Astrocyte (in vitro differentiated cells and primary cell): ENCODE measurements around the gene ZNF70. TPM values are rescaled to one million over a fixed set of nuclear protein-coding genes. Genes with fewer than 3 reads are reported as not detected.
A peak's percentile ranks its signal among the peaks of the same experiment; 100 is the strongest.

Source experiments
- DNase-seq: peaks from one replicate; pipeline ENCODE4 v3.0.0-alpha.2; 2010; ENCODE audit warnings: low read depth
- FAIRE-seq: peaks from 2 replicates; lab custom pipeline; 2011; peaks lifted over from hg19 to GRCh38; lab: Jason Lieb, UNC
- H2AFZ ChIP-seq: 2 replicates; pipeline ENCODE4 v1.6.0; 2012; ENCODE audit warnings: low read depth, low read length, inconsistent platforms
- H3K27ac ChIP-seq: 2 replicates; pipeline ENCODE4 v1.5.1; 2011; ENCODE audit warnings: low read depth, low read length, inconsistent platforms
- H3K27me3 ChIP-seq: 2 replicates; pipeline ENCODE4 v1.6.0; 2011; ENCODE audit warnings: low read length, inconsistent platforms; ENCODE audit not compliant: insufficient read depth
- H3K36me3 ChIP-seq: 2 replicates; pipeline ENCODE4 v1.5.1; 2011; ENCODE audit warnings: low read length, inconsistent platforms; ENCODE audit not compliant: insufficient read depth
- H3K4me1 ChIP-seq: 2 replicates; pipeline ENCODE4 v1.5.1; 2011; ENCODE audit warnings: low read length, inconsistent platforms; ENCODE audit not compliant: insufficient read depth
- H3K4me2 ChIP-seq: 2 replicates; pipeline ENCODE4 v1.6.0; 2012; ENCODE audit warnings: low read length, inconsistent platforms
- H3K4me3 ChIP-seq: 2 replicates; pipeline ENCODE4 v1.5.1; 2011; ENCODE audit warnings: low read depth, mild to moderate bottlenecking, low read length, inconsistent platforms; ENCODE audit not compliant: insufficient read depth
- H3K79me2 ChIP-seq: 2 replicates; pipeline ENCODE4 v1.6.0; 2012; ENCODE audit warnings: mild to moderate bottlenecking, low read length, inconsistent platforms; ENCODE audit not compliant: insufficient read depth
- H3K9ac ChIP-seq: 2 replicates; pipeline ENCODE4 v1.6.0; 2012; ENCODE audit warnings: mild to moderate bottlenecking, low read length, inconsistent platforms
- H3K9me3 ChIP-seq: 2 replicates; pipeline ENCODE4 v1.5.1; 2012; ENCODE audit warnings: low read depth, mild to moderate bottlenecking, low read length, inconsistent platforms; ENCODE audit not compliant: insufficient read depth
- H4K20me1 ChIP-seq: 2 replicates; pipeline ENCODE4 v1.6.0; 2012; ENCODE audit warnings: low read length, inconsistent platforms; ENCODE audit not compliant: insufficient read depth
- H3K27ac Mint-ChIP-seq: one replicate; pipeline ENCODE4 v1.8.0; 2021; ENCODE audit warnings: mild to moderate bottlenecking, mixed read lengths; ENCODE audit not compliant: unreplicated experiment
- H3K27me3 Mint-ChIP-seq: one replicate; pipeline ENCODE4 v1.8.0; 2021; ENCODE audit warnings: low read depth, mixed read lengths; ENCODE audit not compliant: unreplicated experiment
- H3K36me3 Mint-ChIP-seq: one replicate; pipeline ENCODE4 v1.8.0; 2021; ENCODE audit warnings: low read depth, mixed read lengths; ENCODE audit not compliant: unreplicated experiment
- H3K4me1 Mint-ChIP-seq: one replicate; pipeline ENCODE4 v1.8.0; 2021; ENCODE audit warnings: low read depth, mixed read lengths; ENCODE audit not compliant: unreplicated experiment
- H3K4me3 Mint-ChIP-seq: one replicate; pipeline ENCODE4 v1.8.0; 2021; ENCODE audit warnings: mild to moderate bottlenecking, moderate library complexity, mixed read lengths; ENCODE audit not compliant: unreplicated experiment
- H3K9me3 Mint-ChIP-seq: one replicate; pipeline ENCODE4 v1.8.0; 2021; ENCODE audit warnings: mild to moderate bottlenecking, mixed read lengths; ENCODE audit not compliant: unreplicated experiment
- CTCF ChIP-seq: IDR thresholded peaks from 2 replicates; pipeline ENCODE4 v1.5.1; 2011; ENCODE audit warnings: low read depth, mild to moderate bottlenecking, inconsistent platforms, low read length, moderate library complexity; ENCODE audit not compliant: insufficient read depth
- EZH2 ChIP-seq: IDR thresholded peaks from 2 replicates; pipeline ENCODE4 v1.6.1; 2012; ENCODE audit warnings: mild to moderate bottlenecking, low read length, inconsistent platforms; ENCODE audit not compliant: insufficient read depth
- total RNA-seq: library from RNA; stranded (reverse); gene quantifications from 2 replicates; pipeline ENCODE4 v1.2.1, GENCODE V29; 2021

The ZNF70 gene
- total RNA-seq, 1 donor from 2014 or later, result 8.8 TPM

GRCh38 chr22:23777776-23778576 is 27.1 kb upstream of the ZNF70 start:
- Histone ChIP-seq H3K4me3 (no peak overlapping the region), H3K36me3 (no peaks in the 10 kb centered on the region), H3K9ac (no peak overlapping the region), H4K20me1 (peaks cover 3% of the 10 kb centered on the region), H3K79me2 (no peaks in the 10 kb centered on the region), H3K27ac (no peak overlapping the region), H3K9me3 (no peaks in the 10 kb centered on the region), H3K4me1 (peaks cover 10% of the 10 kb centered on the region), H3K27me3 (no peaks in the 10 kb centered on the region), H3K4me2 (no peak overlapping the region), H2AFZ (no peak overlapping the region)
- TF ChIP-seq CTCF, result no peak
- TF ChIP-seq EZH2, result no peak
- DNase-seq, result no peak
- Mint-ChIP-seq H3K4me3 (no peak overlapping the region), H3K9me3 (no peaks in the 10 kb centered on the region), H3K4me1 (peaks cover 21% of the 10 kb centered on the region), H3K27me3 (peaks cover 24% of the 10 kb centered on the region), H3K27ac (no peak overlapping the region), H3K36me3 (peaks cover 9% of the 10 kb centered on the region)
- no peak for FAIRE-seq

GRCh38 chr22:23775779-23776375 is 25.0 kb upstream of the ZNF70 start:
- peaks cover 3% of the 10 kb centered on the region for H4K20me1 ChIP-seq
- Mint-ChIP-seq H3K27me3 (peaks cover 25% of the 10 kb centered on the region), H3K9me3 (no peaks in the 10 kb centered on the region), H3K4me1 (peaks cover 18% of the 10 kb centered on the region), H3K27ac (no peak overlapping the region), H3K36me3 (peaks cover 6% of the 10 kb centered on the region), H3K4me3 (peak overlapping the region; percentile 54)
- H2AFZ ChIP-seq, result no peak overlapping the region
- TF ChIP-seq CTCF (no peak), EZH2 (no peak)
- H3K9ac ChIP-seq, result no peak overlapping the region
- H3K27me3 ChIP-seq, result no peaks in the 10 kb centered on the region
- no peak overlapping the region for H3K4me2 ChIP-seq
- DNase-seq (no peak), FAIRE-seq (no peak)
- H3K36me3 ChIP-seq, result no peaks in the 10 kb centered on the region
- H3K4me1 ChIP-seq, result peaks cover 7% of the 10 kb centered on the region
- H3K4me3 ChIP-seq, result no peak overlapping the region
- no peaks in the 10 kb centered on the region for H3K79me2 ChIP-seq
- no peaks in the 10 kb centered on the region for H3K9me3 ChIP-seq
- no peak overlapping the region for H3K27ac ChIP-seq
